ENCODE measurements around the gene BRPF3.

BRPF3 gene

GRCh38 chr6:36219081-36219480, 22.5 kb downstream of the BRPF3 start:
- TF ChIP-seq, protein P1, sequence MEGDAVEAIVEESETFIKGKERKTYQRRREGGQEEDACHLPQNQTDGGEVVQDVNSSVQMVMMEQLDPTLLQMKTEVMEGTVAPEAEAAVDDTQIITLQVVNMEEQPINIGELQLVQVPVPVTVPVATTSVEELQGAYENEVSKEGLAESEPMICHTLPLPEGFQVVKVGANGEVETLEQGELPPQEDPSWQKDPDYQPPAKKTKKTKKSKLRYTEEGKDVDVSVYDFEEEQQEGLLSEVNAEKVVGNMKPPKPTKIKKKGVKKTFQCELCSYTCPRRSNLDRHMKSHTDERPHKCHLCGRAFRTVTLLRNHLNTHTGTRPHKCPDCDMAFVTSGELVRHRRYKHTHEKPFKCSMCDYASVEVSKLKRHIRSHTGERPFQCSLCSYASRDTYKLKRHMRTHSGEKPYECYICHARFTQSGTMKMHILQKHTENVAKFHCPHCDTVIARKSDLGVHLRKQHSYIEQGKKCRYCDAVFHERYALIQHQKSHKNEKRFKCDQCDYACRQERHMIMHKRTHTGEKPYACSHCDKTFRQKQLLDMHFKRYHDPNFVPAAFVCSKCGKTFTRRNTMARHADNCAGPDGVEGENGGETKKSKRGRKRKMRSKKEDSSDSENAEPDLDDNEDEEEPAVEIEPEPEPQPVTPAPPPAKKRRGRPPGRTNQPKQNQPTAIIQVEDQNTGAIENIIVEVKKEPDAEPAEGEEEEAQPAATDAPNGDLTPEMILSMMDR (IDR thresholded peaks at IDR 0.05; ENCODE audit: insufficient read depth, missing control alignments), result no peak
- DNase-seq (ENCODE audit: insufficient read length, low spot score), result no peak
- no peak for FAIRE-seq

DNA sequence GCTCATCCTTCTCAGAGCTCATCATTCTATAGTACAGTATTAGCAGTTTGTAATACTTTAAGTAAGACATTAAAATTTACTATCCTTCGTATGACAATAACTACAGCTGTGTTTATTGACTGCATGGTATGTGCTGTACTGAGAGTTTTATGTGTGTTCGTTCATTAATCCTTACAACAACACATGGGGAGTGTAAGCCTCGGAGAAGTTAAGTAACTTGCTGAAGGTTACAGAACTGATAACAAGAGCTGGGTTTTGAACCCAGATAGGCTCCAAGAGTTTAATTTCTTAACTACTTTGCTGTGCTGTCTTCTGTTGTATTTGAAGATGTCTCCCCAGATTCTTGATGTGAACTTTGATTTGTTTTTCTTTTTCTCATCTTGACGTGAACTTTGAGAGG, 23.7 kb downstream of the BRPF3 start:
- no peak for FAIRE-seq
- DNase-seq (ENCODE audit: insufficient read length, low spot score), result no peak

DNA sequence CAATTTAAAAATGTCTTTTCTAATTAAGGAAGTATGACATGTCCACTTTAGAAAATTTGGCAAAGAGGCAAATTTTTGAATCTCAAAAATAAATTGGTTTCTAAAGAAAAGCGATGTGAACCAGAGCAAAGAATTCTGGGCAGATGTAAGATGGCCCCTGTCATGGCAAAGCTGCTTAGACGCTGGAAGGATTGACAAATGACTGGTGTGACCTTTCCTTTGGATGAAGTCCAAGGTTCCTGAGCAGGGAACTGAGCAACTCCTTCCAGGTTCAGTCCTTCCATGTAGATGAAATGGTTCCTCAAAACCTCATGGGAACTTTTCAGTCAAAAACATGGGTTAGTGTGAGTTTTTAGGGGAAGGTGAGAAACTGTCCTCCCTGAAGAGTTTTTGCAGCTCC, 25.1 kb downstream of the BRPF3 start:
- TF ChIP-seq, protein P1 (IDR thresholded peaks at IDR 0.05; ENCODE audit: insufficient read depth, missing control alignments), result no peak
- DNase-seq (ENCODE audit: insufficient read length, low spot score), result no peak
- no peak for FAIRE-seq

More for the DNA sequence above, 23.7 kb downstream of the BRPF3 start:
- TF ChIP-seq, protein P1 (IDR thresholded peaks at IDR 0.05; ENCODE audit: insufficient read depth, missing control alignments), result no peak

GRCh38 chr6:36222924-36223323, 26.4 kb downstream of the BRPF3 start:
- TF ChIP-seq, protein P1 (IDR thresholded peaks at IDR 0.05; ENCODE audit: insufficient read depth, missing control alignments), result no peak
- no peak for DNase-seq (ENCODE audit: insufficient read length, low spot score)
- FAIRE-seq, result no peak

DNA sequence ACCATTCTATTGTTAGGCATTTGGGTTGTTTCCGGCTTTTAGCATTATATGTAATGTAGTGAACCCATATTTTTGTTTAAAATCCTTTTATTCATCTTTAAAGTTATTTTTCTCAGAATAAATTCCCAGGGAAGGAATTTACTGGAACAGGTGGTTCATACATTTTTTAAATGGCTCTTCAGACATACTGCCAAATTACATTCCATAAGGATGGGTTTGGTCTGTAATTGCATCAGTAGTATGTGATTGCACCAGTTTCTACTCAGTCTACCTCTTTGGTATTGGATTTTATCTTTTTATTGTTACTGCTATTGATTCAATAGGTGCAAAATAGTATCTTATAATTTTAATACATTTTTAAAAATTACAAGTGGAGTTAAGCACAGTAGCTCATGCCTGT, 27.2 kb downstream of the BRPF3 start:
- FAIRE-seq (no peak), DNase-seq (ENCODE audit: insufficient read length, low spot score) (no peak)
- TF ChIP-seq, protein P1 (IDR thresholded peaks at IDR 0.05; ENCODE audit: insufficient read depth, missing control alignments), result no peak

GRCh38 chr6:36224918-36225461, 28.4 kb downstream of the BRPF3 start:
- TF ChIP-seq, protein P1 (IDR thresholded peaks at IDR 0.05; ENCODE audit: insufficient read depth, missing control alignments), result no peak
- no peak for FAIRE-seq
- no peak for DNase-seq (ENCODE audit: insufficient read length, low spot score)

DNA sequence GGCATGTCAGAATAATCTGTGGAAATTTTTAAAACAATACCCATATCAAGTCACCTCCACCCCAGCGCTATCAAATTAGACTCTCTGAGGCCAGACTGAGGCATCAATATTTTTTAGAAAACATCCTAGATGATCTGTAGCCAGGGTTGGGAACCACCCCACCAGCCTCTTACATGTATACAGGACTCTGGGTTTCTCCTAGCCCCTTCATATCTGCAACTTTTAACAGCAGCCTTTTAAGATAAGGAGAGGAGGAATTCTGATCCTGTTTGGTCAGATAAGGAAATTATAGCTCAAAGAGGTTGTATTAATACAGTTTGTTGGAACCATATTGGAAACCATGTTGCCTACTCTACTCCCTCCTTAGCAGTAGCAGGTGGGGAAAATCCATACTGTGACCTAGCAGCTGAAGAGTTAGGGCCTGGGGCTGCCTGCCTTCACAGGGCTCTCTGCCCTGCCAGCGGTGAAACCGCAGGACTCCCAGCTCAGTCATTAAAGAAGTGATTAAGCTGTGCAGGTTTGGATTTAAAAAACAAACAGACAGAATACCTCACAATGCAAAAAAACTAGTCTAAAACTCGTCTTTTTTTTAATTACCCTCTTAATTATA, 30.0 kb downstream of the BRPF3 start:
- TF ChIP-seq, protein P1 (IDR thresholded peaks at IDR 0.05; ENCODE audit: insufficient read depth, missing control alignments), result no peak
- DNase-seq (ENCODE audit: insufficient read length, low spot score) (no peak), FAIRE-seq (no peak)

All from D721Med (cell line).